Gastroesophageal sphincter (tissue), 3 donors: ENCODE measurements around the gene PRX.

ENCODE experiments used
- CTCF ChIP-seq, 4 experiments: fragments of 200-600 bp in 2 of 4; fragments of 450-650 bp in 2 of 4; sonication (generic) in 1 of 4; IDR thresholded peaks; one replicate each; pipeline ENCODE4 v1.5.1; 2017 to 2019; ENCODE audit warnings: antibody characterized with exemption in 4 of 4, mild to moderate bottlenecking in 2 of 4, moderate library complexity in 2 of 4
- EP300 ChIP-seq: sonication (generic); formaldehyde crosslinking; IDR thresholded peaks from one replicate; pipeline ENCODE4 v1.6.1; 2017; ENCODE audit warnings: antibody characterized with exemption, mild to moderate bottlenecking

- TF ChIP-seq CTCF (IDR thresholded peaks at IDR 0.05) (no peak), EP300 (no peak)
Observed at GRCh38 chr19:40356681-40357595, 56.2 kb downstream of the PRX start.
